WI38 (cell line): ENCODE results near the gene PRG2.

Experiments
- H3K4me3 ChIP-seq: 2 replicates; pipeline ENCODE4 v1.5.1; 2011; ENCODE audit warnings: low read depth, mild to moderate bottlenecking, control low read depth, low read length
- TF ChIP-seq, protein P1 (sequence below): IDR thresholded peaks from 2 replicates; pipeline ENCODE4 v1.5.1; 2012; ENCODE audit warnings: low read depth, mild to moderate bottlenecking, control low read depth, low read length

The PRG2 gene

DNA sequence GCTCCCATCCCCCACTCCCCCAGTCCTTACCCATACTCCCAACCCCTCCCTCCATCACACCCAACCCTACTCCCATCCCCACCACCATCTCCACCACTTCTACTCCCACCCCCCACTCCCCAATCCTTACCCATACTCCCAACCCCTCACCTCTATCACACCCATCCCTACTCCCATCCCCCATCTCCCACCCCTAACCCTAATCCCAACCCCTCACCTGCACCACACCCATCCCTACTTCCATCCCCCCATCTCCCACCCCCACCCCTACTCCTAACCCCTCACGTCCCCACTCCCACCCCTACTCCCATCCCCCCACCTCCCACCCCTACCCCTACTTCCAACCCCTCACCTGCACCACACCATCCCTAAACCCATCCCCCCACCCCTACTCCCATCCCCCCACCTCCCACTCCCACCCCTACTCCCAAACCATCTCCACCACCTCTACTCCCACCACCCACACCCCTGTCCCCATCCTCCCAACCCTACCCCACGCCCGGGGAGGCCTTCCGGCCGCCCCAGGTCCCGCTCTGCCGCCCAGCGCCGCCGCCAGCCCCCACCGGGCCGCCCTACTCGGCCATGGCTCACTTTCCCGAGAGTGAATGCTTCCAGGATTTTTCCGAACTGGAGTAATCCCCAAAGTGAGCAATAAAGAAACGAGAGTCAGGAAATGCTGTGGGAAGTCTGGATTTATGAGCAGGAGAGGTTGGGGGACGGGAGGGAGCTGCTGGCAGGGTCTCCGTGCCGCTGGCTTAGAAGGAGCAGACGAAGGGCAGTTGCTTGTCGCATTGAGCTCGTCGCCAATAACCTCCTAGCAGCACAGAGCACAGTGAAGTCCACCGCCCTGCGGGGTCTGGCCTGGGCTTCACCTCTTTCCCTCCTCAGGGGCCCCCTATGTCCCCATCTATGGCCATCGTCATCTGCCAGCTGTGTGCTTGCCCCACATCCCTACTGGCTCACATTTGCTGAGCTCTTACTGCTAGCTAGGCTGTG, 14.1 kb downstream of the PRG2 start:
- TF ChIP-seq, protein P1, sequence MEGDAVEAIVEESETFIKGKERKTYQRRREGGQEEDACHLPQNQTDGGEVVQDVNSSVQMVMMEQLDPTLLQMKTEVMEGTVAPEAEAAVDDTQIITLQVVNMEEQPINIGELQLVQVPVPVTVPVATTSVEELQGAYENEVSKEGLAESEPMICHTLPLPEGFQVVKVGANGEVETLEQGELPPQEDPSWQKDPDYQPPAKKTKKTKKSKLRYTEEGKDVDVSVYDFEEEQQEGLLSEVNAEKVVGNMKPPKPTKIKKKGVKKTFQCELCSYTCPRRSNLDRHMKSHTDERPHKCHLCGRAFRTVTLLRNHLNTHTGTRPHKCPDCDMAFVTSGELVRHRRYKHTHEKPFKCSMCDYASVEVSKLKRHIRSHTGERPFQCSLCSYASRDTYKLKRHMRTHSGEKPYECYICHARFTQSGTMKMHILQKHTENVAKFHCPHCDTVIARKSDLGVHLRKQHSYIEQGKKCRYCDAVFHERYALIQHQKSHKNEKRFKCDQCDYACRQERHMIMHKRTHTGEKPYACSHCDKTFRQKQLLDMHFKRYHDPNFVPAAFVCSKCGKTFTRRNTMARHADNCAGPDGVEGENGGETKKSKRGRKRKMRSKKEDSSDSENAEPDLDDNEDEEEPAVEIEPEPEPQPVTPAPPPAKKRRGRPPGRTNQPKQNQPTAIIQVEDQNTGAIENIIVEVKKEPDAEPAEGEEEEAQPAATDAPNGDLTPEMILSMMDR, result no peak

DNA sequence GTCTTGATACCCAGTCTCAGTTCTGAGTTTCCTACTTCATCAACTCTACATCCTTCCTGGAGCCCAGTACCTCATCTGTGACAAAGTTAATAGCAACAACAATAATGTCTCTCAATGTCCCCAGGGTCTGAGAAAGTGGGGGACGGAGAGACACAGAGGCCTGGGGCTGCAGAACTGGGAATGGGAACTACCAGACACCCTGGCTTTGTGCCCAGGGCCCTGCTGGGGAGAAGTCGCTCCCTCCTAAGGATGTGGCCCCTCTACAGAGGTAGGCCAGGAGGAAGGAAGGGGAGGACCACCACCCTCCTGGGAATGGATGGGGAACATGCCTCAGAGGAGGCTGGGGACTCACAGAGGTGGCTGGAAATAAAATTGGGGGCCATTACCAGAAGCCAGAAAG, 15.0 kb downstream of the PRG2 start:
- TF ChIP-seq, protein P1, result no peak
- no peak overlapping the region for H3K4me3 ChIP-seq

More for the DNA sequence above, 14.1 kb downstream of the PRG2 start:
- H3K4me3 ChIP-seq, result no peak overlapping the region

DNA sequence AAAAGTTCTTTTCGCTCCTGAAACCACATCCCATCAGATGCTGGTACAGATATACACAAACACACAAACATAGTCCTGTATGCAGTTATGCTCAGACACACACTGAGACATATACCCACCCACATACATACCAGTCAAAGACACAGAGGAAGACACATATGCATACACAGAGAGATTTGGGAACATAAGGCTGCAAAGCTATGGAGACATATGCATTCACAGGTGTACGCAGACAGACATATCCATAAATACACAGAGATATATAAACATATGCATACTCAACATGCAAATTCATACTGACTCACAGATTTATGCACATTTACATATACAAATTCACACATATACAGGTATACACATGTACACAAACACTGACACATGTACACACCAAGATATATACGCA, 15.5 kb downstream of the PRG2 start:
- H3K4me3 ChIP-seq, result no peak overlapping the region
- TF ChIP-seq, protein P1, result no peak

DNA sequence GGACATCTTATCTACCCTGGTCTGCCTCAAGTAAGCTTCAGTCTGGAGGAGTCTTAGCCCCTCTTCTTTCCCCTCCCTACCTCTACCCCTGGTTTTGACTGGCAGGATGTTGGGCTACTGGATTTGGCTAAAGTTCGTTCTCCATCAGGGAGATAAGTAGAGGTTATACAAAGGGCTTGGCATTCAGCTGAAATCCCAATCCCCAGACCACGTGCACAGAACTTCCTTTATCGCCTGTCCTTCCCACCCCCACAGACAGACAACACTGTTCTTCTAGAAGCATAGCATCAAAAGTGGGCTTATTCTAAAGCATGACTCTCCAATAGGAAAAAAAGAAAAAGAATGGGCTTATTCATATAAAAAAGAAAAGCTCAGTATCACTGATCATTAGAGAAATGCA, 17.3 kb downstream of the PRG2 start:
- no peak overlapping the region for H3K4me3 ChIP-seq
- TF ChIP-seq, protein P1, result no peak

DNA sequence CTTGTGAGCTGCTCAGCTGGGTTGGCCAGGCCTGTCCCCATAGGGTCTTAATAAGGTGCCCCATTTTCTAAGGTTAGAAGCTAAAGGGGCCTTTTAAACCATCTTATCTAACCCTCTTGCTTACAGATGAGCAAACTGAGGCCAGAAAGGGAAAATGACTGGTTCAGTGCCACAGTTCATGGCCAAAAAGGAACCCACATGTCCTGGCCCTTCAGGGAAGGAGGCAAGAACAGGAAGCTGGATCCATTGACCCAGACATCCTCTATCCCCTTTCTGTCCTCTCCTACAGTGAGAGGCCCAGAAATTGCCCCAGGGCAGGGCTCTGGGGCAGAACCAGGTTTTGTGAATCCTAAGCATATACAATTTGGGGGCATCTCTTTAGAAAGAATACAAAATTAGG, 19.5 kb downstream of the PRG2 start:
- TF ChIP-seq, protein P1, result no peak
- no peak overlapping the region for H3K4me3 ChIP-seq

DNA sequence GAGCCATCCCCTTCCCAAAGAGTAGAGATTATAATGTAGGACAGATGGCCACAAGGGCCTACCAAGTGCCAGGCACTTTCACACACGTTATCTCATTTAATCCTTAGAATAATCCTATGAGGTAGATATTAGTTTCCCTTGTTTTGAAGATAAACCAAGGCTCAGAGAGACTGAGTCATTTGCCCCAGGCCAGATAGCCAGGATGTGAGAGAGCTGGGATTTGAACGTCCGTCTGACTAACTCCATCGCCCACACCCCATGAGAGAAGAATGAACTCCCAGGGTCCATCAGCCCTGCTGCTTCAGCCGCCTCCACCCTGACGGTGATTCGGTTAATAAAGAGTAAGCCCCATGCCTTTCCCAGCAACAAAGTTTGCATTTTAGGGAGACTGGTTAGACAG, 20.2 kb downstream of the PRG2 start:
- TF ChIP-seq, protein P1, result no peak
- H3K4me3 ChIP-seq, result no peak overlapping the region

DNA sequence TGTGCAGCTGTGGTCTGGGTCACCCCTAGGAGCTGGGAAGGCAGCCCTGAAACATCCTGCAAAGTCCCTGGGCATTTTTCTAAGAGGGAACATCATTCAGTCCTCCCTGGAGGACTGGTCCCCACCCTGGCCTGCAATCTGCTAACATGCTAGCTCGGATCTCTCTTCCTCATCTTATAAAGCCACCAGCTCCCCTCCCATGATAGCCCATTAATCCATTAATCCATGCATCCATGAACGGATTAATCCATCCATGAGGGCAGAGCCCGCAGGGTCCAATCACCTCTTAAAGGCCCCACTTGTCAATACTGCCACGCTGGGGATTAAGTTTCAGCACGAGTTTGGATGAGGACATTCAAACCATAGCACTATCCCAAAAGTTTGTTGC, 21.6 kb downstream of the PRG2 start:
- TF ChIP-seq, protein P1, result no peak
- no peak overlapping the region for H3K4me3 ChIP-seq
